DMS 273 (cell line): Measurements from ENCODE around the gene SIRPG.
"Not testable (repeated sequence)": the region's sequence is repeated elsewhere in the genome, so short reads cannot be mapped to it uniquely, and the experiment has no call there.

Source experiments
- DNase-seq: peaks from one replicate; lab custom pipeline; 2025; ENCODE audit not compliant: unreplicated experiment; lab: John Stamatoyannopoulos, UW

SIRPG gene

DNA sequence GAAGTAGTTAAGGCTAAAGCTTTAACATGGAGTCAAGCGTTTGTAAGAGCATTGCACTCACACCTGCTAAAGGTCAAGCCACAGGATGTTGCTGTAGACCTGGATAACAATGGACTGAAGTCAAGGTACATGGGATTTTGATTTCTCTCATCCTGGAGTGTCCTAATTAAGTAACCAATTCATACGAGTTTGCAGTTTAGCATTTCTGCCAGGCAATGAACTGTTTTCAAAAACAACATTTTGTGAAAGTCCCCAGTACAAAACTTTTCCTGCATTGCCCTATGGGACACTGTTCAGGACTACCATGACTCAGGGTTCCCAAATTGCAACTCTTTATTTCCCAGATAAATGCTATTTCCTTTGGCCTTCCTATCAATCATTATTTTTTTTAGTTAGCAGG lies 20.4 kb downstream of the SIRPG start:
- no peak for DNase-seq

DNA sequence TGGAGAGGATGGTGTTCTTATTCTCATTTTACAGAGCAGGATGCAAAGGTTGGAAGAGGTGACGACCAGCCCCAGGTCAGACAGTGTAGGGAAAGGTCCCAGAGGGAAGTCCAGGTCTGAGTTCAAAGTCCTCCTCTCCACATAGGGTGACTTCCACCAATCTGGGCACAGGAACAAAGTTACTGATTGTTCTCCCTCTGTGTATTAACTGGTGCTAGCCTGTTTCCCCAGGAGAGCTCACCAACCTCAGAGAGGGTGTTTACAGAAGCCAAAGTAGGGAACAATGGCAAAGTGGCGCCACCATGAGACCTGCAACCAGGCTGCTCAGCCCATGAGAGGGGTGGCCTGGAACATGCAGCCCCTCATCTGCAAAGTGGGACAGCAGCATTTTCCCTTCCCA lies 21.0 kb downstream of the SIRPG start:
- DNase-seq: no peak

DNA sequence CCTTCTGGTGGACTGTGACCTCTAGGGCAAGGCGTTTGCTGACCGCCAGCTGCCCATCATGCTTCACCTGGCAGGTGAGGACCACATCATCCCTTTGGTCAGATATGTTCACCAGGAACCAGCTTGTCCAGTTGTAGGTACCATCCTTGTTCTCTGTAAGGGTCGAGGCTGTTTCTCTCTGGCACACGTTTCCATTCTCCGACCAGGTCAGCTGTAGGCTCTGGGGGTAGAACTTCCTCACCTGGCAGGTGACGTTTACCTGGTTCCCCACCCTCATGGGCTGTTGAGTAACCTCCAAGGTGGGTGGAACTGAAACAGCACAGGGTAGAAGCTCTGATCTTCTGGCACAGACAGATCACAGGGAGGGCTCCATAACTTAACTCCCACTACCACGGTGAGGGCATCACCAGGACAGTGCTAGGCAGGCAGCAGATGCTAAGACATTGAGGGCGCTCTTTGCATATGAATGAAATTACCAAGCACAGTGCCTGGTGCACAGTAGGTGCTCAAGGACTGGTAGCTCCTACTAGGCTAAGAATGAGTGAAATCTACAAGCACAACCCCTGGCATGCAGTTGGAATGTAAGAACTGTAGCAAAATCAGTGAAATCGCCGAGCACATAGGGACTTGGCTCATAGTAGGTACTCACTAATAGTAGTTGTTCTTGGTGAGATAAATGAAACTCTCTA lies 22.1 kb downstream of the SIRPG start:
- DNase-seq: no peak

DNA sequence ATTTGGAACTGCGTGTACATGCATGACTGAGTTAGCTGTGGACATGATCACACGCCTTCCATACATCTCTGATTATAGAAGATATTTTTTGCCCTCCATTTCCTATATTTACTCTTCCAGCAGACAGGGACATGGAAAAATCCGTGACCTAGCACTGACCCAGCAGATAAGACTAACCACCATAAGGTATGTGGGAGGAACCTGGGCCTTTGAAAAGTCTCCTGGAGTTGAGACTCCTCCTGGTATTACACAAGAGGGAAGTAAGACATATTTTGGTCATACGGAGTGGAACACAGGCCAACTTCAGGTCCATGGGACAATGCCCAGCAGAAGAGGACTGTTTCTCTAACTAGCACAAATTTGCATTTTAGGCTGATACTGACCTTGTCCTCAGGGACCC lies 24.0 kb downstream of the SIRPG start:
- no peak for DNase-seq

DNA sequence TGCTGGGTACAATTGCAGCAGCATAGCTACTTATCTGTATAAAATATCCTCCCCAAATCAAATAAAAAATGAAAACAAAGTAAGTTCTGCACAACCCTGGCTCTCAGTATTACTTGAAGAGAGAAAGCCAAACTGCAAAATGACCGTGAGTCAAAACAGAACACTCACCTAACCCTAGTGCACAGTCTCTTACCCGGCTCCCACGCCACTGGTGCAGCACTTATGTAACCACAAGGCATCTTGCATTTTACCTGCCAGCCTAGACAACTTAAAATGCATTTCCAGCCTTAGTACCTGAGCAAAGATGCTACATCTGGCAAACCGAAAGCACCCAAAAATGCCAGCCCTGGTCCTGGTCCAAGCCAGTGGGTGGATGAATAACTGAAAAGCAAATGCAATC lies 25.4 kb downstream of the SIRPG start:
- DNase-seq: no peak

DNA sequence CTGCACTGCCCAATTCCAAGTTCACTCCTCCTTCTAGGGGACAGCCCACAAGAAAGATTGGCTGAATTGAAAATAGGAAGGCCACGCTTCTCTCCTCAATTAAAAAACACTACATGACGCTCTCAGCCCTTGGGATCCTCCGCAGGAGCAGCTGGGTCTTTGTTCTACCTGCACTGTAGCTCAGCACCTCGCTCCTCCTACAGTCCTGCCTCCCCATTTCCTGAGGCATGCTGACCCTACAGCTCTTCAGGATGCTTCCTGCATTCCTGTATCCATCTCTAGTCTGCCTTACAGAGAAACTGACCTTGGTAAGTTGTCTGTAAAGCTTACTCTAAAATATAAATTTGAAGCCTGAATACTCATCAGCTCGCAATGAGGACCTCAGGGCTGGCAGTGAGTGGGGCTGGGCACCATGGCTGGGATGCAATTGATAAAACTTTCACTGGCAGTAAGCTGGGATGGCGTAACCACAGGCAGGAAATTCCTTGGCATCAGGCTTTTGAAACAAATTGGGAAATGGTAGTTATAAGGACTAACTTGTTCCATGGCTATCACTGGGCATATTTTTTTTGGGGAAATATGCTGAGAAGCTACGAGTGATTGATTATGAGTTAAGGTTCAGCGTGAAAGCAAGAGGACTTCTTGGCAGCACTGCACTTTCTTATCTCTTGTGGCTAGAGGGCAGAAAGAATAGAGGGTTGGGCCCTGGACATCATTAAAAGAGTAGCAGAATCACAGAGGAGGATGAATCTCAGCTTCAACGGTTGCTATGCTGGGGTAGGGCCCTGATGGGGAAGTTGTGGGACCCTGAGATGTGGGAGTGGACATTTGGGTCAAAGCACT lies 26.0 kb downstream of the SIRPG start:
- DNase-seq: no peak

DNA sequence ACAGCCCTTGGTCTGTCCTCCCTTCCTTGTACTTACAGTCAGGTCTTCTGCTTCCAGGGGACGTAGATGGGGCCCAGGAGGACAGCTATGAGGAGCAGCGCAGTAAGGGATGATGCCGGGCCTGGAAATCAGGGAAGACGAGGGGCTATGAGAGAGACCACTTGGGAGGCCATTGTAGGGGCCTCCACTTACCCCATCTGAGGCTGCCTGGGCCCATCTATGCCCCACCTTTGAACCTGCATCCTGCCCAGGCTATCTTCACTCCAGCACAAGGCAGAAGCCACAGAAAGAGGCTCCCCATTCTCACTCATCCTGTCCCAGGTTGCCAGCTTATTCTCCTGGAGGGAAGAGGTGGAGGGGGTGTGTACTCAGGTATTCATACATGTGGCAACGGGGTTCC lies 27.4 kb downstream of the SIRPG start:
- DNase-seq: no peak

DNA sequence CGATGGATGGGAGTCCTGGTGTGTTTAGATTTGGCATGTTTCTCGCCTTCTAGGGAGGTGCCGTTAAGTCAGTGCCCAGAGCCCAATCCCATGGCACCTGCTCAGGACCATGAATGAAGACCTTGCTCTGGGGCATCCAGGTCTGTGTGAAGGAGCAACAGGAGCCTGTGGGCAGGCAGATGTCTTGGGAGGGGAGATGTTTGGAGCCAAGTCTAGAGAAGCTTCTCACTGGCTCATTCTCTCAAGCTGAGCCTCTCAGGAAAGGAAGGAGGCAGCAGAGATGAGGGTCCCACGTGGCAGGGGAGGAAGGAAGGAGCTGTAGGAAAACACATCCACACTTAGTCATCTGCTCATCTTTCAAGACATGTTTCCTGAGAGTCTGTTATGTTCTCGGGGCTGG lies 28.3 kb downstream of the SIRPG start:
- no peak for DNase-seq

DNA sequence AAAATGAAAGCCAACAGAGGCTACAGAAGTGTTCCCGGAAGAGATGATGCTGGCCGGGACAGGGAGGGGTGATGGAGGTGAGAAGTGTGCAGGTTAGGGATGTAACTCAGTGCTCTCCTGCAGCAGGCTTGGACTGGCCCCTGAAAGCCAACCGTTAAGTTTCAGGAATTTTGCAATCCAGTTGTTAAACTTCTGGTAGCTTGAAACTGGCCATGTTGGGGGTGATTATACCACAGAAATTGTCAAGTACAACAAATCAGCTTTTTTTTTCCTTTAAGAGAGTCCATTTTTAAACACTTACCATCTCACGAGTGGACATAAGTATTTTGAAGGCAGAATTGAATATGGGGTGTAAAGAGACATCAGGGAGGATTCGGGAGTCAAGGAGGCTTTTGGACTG lies 29.0 kb downstream of the SIRPG start:
- no peak for DNase-seq

DNA sequence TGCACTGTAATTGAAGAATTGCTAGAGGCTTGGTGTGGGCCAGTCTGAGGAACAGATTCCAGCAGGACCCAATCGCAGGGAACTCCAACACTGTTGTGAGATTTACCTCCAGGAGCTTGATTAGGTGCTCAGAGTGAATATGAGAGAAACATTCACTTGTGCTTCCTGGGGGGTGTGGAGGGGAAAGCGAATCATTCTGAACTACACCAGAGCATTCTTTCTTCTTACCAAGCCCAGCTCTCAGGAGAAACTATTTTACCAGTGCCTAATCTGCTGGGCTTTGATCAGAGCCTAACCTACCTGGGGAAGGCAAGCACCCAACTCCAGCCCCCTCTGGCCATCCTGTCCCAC lies 30.4 kb downstream of the SIRPG start:
- DNase-seq: no peak

DNA sequence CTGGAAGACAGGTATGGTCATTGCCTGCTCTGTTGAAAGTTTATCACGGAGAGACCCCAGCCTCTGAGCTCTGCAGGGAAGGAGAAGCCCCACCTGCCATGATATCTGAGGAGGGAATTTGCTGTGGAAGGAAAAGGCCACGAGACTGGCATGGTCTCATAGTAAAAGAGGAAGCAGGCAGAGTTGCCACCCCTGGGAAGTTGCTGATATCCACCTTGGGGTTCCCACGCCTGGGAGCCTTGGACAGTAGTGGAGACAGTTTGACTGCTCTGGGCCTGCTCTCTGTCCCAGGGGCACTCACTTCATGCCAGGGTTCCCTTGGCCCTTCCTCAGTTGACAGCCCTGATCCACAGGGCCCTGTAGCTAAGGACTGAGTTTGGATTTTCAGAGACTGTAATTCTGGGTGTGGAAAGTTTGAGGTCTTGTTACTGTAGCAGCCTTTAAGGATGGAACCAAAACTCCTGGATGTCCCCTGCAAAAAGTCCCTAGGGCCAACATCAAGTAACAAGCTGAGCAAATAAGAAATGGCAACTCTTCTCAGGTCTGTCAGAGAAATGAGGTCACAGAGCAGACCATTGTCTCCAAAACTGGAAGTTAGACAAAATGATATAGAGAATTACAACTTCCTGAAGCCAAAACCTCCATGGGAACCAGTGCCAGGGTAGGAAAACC lies 30.9 kb downstream of the SIRPG start:
- no peak for DNase-seq

DNA sequence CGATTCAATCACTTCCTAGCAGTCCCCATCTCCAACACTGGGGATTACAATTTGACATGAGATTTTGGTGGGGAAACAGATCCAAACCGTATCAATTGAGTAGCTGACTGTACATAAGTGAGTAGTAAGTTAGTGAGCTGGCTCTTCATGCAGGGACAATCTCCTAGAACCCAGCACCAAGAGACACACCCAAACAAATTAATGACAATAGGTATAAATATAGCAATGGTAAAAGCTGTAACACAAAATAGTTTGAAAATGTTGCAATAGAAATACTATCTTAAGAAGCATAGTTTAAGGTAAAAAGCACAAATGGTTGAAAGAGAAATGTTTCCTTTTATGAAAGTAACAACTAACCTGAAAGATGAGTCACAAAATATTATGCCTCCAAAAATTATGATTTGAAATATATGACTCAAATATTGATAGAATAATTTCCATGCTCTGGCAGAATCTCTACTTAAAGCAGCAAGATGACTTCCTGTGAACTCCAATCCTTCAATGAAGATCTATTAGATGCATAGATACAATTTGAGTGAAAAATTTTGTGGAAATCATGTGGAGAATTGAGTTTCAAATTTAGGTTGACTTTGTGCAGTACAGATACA lies 32.4 kb downstream of the SIRPG start:
- DNase-seq: no peak

DNA sequence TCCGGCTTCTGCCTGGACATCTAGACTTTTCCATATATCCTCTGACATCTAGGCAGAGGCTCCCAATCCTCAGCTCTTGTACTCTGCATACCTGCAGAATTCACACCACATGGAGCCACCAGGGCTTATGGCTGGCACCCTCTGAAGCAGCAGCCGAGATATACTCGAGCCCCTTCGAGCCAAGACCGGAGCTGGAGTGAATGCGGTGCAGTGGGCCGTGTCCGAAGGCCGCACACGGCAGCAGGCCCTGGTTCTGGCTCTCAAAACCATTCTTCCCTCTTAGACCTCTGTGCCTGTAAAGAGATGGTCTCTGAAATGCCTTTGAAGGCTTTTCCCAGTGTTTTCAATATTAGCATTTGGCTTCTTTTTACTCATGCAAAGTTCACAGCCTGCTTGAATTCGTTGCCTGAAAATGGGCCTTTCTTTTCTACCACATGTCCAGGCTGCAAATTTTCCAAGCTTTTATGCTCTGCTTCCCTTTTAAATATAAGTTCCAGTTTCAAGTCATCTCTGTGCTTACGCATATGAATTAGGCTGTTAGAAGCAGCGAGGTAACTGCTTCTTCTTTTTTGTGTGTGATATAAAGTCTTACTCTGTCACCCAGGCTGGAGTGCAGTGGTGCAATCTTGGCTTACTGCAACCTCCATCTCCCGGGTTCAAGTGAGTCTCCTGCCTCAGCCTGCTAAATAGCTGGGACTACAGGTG lies 33.9 kb downstream of the SIRPG start:
- DNase-seq: no peak

DNA sequence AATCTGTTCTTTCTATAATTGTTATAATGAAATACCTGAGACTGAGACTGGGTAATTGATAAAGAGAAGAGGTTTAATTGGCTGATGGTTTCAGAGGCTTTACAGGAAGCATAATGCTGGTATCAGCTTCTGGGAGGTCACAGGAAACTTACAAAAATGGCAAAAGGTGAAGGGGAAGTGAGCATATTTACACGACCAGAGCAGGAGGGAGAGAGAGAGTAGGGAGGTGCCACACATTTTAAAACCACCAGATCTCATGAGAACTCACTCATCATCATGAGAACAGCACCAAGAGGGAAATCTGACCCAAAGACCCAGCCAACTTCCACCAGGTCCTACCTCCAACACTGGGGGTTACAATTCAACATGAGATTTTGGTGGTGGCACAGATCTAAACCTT lies 35.1 kb downstream of the SIRPG start:
- no peak for DNase-seq

DNA sequence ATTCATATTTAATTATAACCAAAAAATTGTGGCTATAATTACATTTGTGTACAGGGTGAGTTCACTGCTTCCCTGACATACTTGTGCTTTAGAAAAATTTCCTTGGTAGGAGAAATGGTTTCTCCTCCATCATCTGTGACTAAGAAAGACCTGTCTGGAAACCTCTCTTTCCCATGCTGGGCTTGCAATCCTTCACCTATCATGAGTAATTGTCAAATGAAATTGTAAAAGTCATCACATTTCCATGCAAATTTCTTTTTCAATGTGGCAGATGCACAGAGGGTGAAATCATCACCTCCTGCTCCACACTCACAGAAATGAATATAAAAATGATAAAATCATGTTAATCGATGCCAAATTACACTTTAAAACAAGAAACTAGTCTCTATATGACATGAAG lies 36.3 kb downstream of the SIRPG start:
- DNase-seq: no peak

DNA sequence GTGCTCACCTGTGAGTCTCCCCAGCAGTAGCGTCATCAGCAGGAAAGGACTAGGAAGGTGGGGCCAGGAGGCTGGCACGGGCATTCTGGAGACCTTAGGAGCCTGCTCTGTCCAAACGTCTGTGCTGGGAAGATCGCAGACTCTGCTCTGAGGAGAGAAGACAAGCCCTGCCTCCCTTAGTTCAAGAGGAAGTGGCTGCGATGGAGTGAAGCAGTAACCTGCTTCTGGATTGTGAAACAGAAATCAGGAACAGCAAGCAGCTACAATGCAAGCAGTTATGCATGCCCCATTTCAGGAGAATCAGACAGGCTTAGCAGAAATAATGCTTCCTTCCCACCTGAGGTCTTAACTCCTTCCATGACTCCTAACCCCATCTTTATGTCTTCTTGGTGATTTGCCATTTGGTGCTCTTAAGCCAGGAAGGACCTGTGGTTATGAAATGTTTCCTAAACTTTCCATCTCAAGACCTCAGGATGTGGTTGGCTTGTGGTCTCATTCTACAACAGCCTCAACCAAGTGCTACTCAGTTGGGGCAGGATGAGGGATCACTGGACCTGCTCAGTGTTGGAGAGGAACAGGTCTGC lies 37.6 kb downstream of the SIRPG start, which contains the start of gene SIRPB1:
TSS of gene SIRPB1 (minus strand) at position 149 of the 584 bp plus-strand sequence. CDS start at position 84, 65 bp downstream.
- DNase-seq: no peak

DNA sequence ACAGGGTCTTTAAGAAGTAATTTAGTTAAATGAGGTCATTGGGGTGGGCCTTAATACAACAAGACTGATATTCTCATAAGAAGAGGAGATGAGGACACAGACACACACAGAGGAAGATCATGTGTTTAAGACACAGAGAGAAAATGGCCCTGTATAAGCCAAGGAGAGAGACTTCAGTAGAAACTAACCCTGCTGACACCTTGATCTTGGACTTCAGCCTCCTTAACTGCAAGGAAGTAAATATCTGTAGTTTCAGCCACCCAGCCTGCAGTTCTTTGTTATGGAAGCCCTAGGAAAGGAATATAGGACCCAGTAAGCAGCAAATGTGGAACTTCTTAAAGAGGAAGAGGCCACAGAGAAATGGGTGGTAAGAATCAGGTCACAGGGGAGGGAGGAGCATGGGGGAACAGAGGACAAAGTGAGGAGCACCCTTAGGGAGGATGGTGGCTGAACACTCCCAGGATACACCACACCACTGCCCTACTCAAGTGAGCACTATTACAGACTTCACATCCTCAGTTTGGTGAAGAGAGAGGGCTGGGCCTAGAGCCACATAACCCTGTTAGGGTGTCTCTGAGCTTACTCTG lies 38.5 kb downstream of the SIRPG start:
- no peak for DNase-seq

DNA sequence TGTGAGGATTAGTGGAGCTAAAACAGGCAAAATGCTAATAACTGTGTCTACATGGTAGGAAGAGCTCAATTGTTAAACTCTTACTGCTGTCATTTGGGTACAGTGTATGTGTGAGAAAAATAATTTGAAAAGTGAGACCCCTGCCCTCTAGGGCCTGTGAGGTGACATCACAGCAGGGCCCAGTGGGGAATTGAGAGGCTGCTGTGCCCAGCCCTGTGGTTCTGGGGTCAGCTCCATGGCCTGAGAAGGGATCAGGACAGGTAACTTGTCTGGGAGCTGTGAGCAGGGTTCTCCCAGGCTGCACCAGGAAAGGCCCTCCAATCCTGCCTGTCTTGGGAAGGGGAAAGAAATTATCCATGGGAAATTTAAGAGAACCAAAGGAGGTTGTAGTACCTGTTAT lies 39.1 kb downstream of the SIRPG start:
- DNase-seq: no peak

DNA sequence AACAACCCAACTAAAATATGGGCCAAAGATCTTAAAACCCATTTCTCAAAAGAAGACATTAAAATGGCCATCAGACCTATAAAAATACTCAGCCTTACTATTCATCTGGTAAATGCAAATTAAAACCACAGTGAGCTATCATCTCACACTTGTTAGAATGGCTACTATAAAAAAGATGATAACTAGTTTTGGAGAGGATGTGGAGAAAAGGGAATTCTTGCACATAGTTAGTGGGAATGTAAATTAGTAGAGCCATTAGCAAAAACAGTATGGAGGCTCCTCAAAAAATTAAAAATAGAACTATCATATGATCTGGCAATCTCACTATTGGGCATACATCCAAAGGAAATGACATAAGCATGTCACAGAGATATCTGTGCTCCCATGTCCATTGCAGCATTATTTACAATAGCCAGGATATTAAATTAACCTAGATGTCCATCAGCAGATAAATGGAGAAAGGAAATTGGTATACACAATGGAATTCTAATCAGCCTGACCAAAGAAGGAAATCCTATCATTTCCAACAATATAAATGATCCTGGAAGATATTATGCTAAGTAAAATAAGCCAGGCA lies 40.6 kb downstream of the SIRPG start:
- DNase-seq: no peak

DNA sequence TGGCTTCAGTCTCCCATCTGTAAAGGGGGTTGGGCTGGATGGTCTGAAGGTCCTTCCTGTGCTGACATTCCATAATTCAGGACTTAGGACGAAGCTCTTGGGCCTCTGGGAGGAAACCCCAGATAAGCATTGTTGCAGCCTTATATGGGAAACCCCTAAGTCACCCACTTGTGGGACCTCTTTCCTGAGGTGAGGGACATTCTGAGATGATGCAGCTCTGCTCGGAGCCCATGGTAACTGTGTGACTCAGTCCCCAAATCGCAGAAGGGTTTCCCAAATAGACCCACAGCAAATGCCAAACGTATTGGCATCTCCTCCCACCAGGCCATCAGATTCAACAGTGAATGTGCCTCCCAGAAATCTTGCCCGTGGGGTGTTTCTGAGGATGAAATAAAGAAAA lies 47.2 kb downstream of the SIRPG start:
- DNase-seq: not testable (repeated sequence)
